ENCODE measurements around the gene CD300LD. TPM values are rescaled to one million over a fixed set of nuclear protein-coding genes. Genes with fewer than 3 reads are reported as not detected.

Gene CD300LD
- total and polyA plus RNA-seq, 2 experiments from 2014 or later: not detected

- Histone ChIP-seq H4K20me1 (replicated peaks; ENCODE audit: insufficient read depth) (no peaks in the 10 kb centered on the region), H3F3A (replicated peaks; ENCODE audit: low read depth) (no peaks in the 10 kb centered on the region), H3K4me1 (ENCODE audit: insufficient read depth) (no peaks in the 10 kb centered on the region), H3K36me3 (ENCODE audit: insufficient read depth) (no peaks in the 10 kb centered on the region), H3K4me2 (no peak overlapping the region), H3K4me3 (no peak overlapping the region), H3K9me2 (ENCODE audit: insufficient read depth) (no peaks in the 10 kb centered on the region), H3K27ac (ENCODE audit: low read depth) (no peak overlapping the region), H3K27me3 (ENCODE audit: insufficient read depth) (no peaks in the 10 kb centered on the region), H3K79me2 (replicated peaks; ENCODE audit: insufficient read depth) (no peaks in the 10 kb centered on the region), H2AFZ (no peak overlapping the region)
- H3K9me3 Mint-ChIP-seq: no peaks in the 10 kb centered on the region; the same call in 2 of the 3 replicates
- H3K36me3 Mint-ChIP-seq (ENCODE audit: low read depth): no peaks in the 10 kb centered on the region
- peaks cover 11% of the 10 kb centered on the region for H3K27me3 Mint-ChIP-seq (ENCODE audit: insufficient read depth, low read depth, poor library complexity)
- no peak overlapping the region for H3K4me3 Mint-ChIP-seq
- peak; percentile 58 for DNase-seq (ENCODE audit: low spot score)
- peak; percentile 80 for ATAC-seq
- H3K27ac Mint-ChIP-seq: no peak overlapping the region
- peaks cover 5% of the 10 kb centered on the region; the same call in 1 of the 3 replicates for H3K4me1 Mint-ChIP-seq
- TF ChIP-seq CTCF (conservative IDR thresholded peaks at IDR 0.05; ENCODE audit: low read depth in 2 of 2) (peak; percentile 25 to 57), NANOG (IDR thresholded peaks at IDR 0.05; ENCODE audit: borderline replicate concordance) (no peak)
These were observed 48.7 kb downstream of the CD300LD start for GRCh38 chr17:74543406-74543805.

- no peaks in the 10 kb centered on the region for H4K20me1 ChIP-seq (replicated peaks; ENCODE audit: insufficient read depth)
- no peaks in the 10 kb centered on the region for H3K27me3 ChIP-seq (ENCODE audit: insufficient read depth)
- H3K27me3 Mint-ChIP-seq (ENCODE audit: insufficient read depth, low read depth, poor library complexity): peaks cover 15% of the 10 kb centered on the region
- H2AFZ ChIP-seq: no peak overlapping the region
- no peak overlapping the region for H3K27ac Mint-ChIP-seq
- no peak overlapping the region for H3K27ac ChIP-seq (ENCODE audit: low read depth)
- no peak for ATAC-seq
- H3K9me2 ChIP-seq (ENCODE audit: insufficient read depth): no peaks in the 10 kb centered on the region
- no peaks in the 10 kb centered on the region for H3K79me2 ChIP-seq (replicated peaks; ENCODE audit: insufficient read depth)
- no peaks in the 10 kb centered on the region for H3F3A ChIP-seq (replicated peaks; ENCODE audit: low read depth)
- no peaks in the 10 kb centered on the region for H3K4me1 ChIP-seq (ENCODE audit: insufficient read depth)
- no peak overlapping the region for H3K4me2 ChIP-seq
- peaks cover 2% of the 10 kb centered on the region; the same call in 1 of the 3 replicates for H3K4me1 Mint-ChIP-seq
- no peaks in the 10 kb centered on the region; the same call in 2 of the 3 replicates for H3K9me3 Mint-ChIP-seq
- DNase-seq (ENCODE audit: low spot score): no peak
- H3K4me3 ChIP-seq: no peak overlapping the region
- no peak overlapping the region for H3K4me3 Mint-ChIP-seq
- no peaks in the 10 kb centered on the region for H3K36me3 Mint-ChIP-seq (ENCODE audit: low read depth)
- no peaks in the 10 kb centered on the region for H3K36me3 ChIP-seq (ENCODE audit: insufficient read depth)
- TF ChIP-seq NANOG (IDR thresholded peaks at IDR 0.05; ENCODE audit: borderline replicate concordance): no peak
- TF ChIP-seq STAT1 (IDR thresholded peaks at IDR 0.05; ENCODE audit: unreplicated experiment): no peak
- TF ChIP-seq EZH2phosphoT487 (IDR thresholded peaks at IDR 0.05; ENCODE audit: unreplicated experiment): no peak
- no peak for TF ChIP-seq ZNF331 (CRISPR knock-in tag; IDR thresholded peaks at IDR 0.05; ENCODE audit: low read depth)
- TF ChIP-seq ZNF462 (CRISPR knock-in tag; IDR thresholded peaks at IDR 0.05): no peak
- no peak for TF ChIP-seq JUNB (IDR thresholded peaks at IDR 0.05; ENCODE audit: unreplicated experiment)
- TF ChIP-seq POLR2AphosphoS5 (IDR thresholded peaks at IDR 0.05; ENCODE audit: low read depth): no peak
- TF ChIP-seq REST (IDR thresholded peaks at IDR 0.05; ENCODE audit: unreplicated experiment): no peak
- TF ChIP-seq CREB1 (CRISPR knock-in tag; IDR thresholded peaks at IDR 0.05; ENCODE audit: low read depth): no peak
These were observed 49.2 kb downstream of the CD300LD start for GRCh38 chr17:74542727-74543383.

All from GM23338 (cell line).